Adipocyte (in vitro differentiated cells): ENCODE measurements around the gene CLEC20A.

Source experiments
- DNase-seq: peaks from one replicate; pipeline ENCODE4 v3.0.0-alpha.2; 2015; ENCODE audit warnings: low read depth
- H3K27me3 ChIP-seq: replicated peaks from 2 replicates; pipeline ENCODE4 v1.7.0; 2013; ENCODE audit warnings: mild to moderate bottlenecking, low read length, moderate library complexity; ENCODE audit not compliant: control insufficient read depth, insufficient read depth
- H3K36me3 ChIP-seq: 2 replicates; pipeline ENCODE4 v1.7.0; 2013; ENCODE audit warnings: low read length, mild to moderate bottlenecking, moderate library complexity; ENCODE audit not compliant: control insufficient read depth, insufficient read depth, severe bottlenecking
- H3K4me1 ChIP-seq: 2 replicates; pipeline ENCODE4 v1.7.0; 2013; ENCODE audit warnings: mild to moderate bottlenecking, low read length, moderate library complexity; ENCODE audit not compliant: control insufficient read depth, insufficient read depth
- H3K4me3 ChIP-seq: 2 replicates; pipeline ENCODE4 v1.7.0; 2013; ENCODE audit warnings: mild to moderate bottlenecking, low read length, moderate library complexity
- H3K9ac ChIP-seq: 2 replicates; pipeline ENCODE4 v1.7.0; 2013; ENCODE audit warnings: mild to moderate bottlenecking, low read length, moderate library complexity
- H3K9me3 ChIP-seq: 2 replicates; pipeline ENCODE4 v1.7.0; 2013; ENCODE audit warnings: mild to moderate bottlenecking, low read length, moderate library complexity; ENCODE audit not compliant: control insufficient read depth

Gene CLEC20A

GRCh38 chr1:178497903-178498478 lies 1.2 kb upstream of the CLEC20A start:
- Histone ChIP-seq H3K27me3 (peaks cover 5% of the 10 kb centered on the region), H3K36me3 (no peaks in the 10 kb centered on the region), H3K4me3 (no peak overlapping the region), H3K9me3 (no peaks in the 10 kb centered on the region), H3K9ac (no peak overlapping the region), H3K4me1 (peaks cover 6% of the 10 kb centered on the region)
- DNase-seq: no peak

- Histone ChIP-seq H3K9ac (no peak overlapping the region), H3K36me3 (no peaks in the 10 kb centered on the region), H3K4me1 (peaks cover 6% of the 10 kb centered on the region), H3K4me3 (no peak overlapping the region), H3K27me3 (peaks cover 7% of the 10 kb centered on the region), H3K9me3 (no peaks in the 10 kb centered on the region)
- no peak for DNase-seq
These were observed 889 bp downstream of the CLEC20A start for GRCh38 chr1:178495741-178496409.

GRCh38 chr1:178495158-178495557 lies 1.6 kb downstream of the CLEC20A start:
- Histone ChIP-seq H3K36me3 (no peaks in the 10 kb centered on the region), H3K4me3 (no peak overlapping the region), H3K27me3 (peaks cover 7% of the 10 kb centered on the region), H3K4me1 (peaks cover 2% of the 10 kb centered on the region), H3K9me3 (no peaks in the 10 kb centered on the region), H3K9ac (no peak overlapping the region)
- DNase-seq: no peak

- no peak overlapping the region for H3K9ac ChIP-seq
- H3K4me3 ChIP-seq: no peak overlapping the region
- no peaks in the 10 kb centered on the region for H3K9me3 ChIP-seq
- peaks cover 7% of the 10 kb centered on the region for H3K27me3 ChIP-seq
- DNase-seq: no peak
- no peaks in the 10 kb centered on the region for H3K36me3 ChIP-seq
- H3K4me1 ChIP-seq: no peaks in the 10 kb centered on the region
These were observed 2.2 kb downstream of the CLEC20A start for GRCh38 chr1:178494569-178494971.

- Histone ChIP-seq H3K4me3 (no peak overlapping the region), H3K9ac (no peak overlapping the region), H3K27me3 (peaks cover 7% of the 10 kb centered on the region), H3K9me3 (no peaks in the 10 kb centered on the region), H3K4me1 (no peaks in the 10 kb centered on the region), H3K36me3 (no peaks in the 10 kb centered on the region)
- DNase-seq: no peak
These were observed 3.4 kb downstream of the CLEC20A start for GRCh38 chr1:178493301-178493741.

- H3K36me3 ChIP-seq: no peaks in the 10 kb centered on the region
- H3K9me3 ChIP-seq: no peaks in the 10 kb centered on the region
These were observed 4.4 kb downstream of the CLEC20A start for GRCh38 chr1:178492341-178492740.

GRCh38 chr1:178491721-178492120 lies 5.0 kb downstream of the CLEC20A start:
- H3K4me3 ChIP-seq: no peak overlapping the region
- DNase-seq: no peak
- no peaks in the 10 kb centered on the region for H3K36me3 ChIP-seq
- H3K27me3 ChIP-seq: peaks cover 7% of the 10 kb centered on the region
- H3K4me1 ChIP-seq: no peaks in the 10 kb centered on the region
- H3K9ac ChIP-seq: no peak overlapping the region
- no peaks in the 10 kb centered on the region for H3K9me3 ChIP-seq

More at GRCh38 chr1:178492341-178492740, 4.4 kb downstream of the CLEC20A start:
- Histone ChIP-seq H3K4me1 (no peaks in the 10 kb centered on the region), H3K9ac (no peak overlapping the region), H3K4me3 (no peak overlapping the region), H3K27me3 (peaks cover 7% of the 10 kb centered on the region)
- DNase-seq: no peak

GRCh38 chr1:178490967-178491366 lies 5.8 kb downstream of the CLEC20A start:
- Histone ChIP-seq H3K4me3 (no peak overlapping the region), H3K36me3 (no peaks in the 10 kb centered on the region), H3K4me1 (peaks cover 4% of the 10 kb centered on the region), H3K27me3 (peaks cover 7% of the 10 kb centered on the region), H3K9ac (no peak overlapping the region), H3K9me3 (no peaks in the 10 kb centered on the region)
- no peak for DNase-seq

GRCh38 chr1:178490136-178490535 lies 6.6 kb downstream of the CLEC20A start:
- no peak for DNase-seq
- Histone ChIP-seq H3K36me3 (no peaks in the 10 kb centered on the region), H3K27me3 (peaks cover 7% of the 10 kb centered on the region), H3K9me3 (no peaks in the 10 kb centered on the region), H3K4me1 (peaks cover 10% of the 10 kb centered on the region), H3K9ac (no peak overlapping the region), H3K4me3 (no peak overlapping the region)

GRCh38 chr1:178489399-178489798 lies 7.4 kb downstream of the CLEC20A start:
- no peak for DNase-seq
- Histone ChIP-seq H3K9ac (no peak overlapping the region), H3K36me3 (no peaks in the 10 kb centered on the region), H3K4me1 (peaks cover 14% of the 10 kb centered on the region), H3K4me3 (no peak overlapping the region), H3K9me3 (no peaks in the 10 kb centered on the region), H3K27me3 (peaks cover 7% of the 10 kb centered on the region)

GRCh38 chr1:178488393-178488792 lies 8.4 kb downstream of the CLEC20A start:
- Histone ChIP-seq H3K36me3 (no peaks in the 10 kb centered on the region), H3K4me1 (peaks cover 14% of the 10 kb centered on the region), H3K4me3 (no peak overlapping the region), H3K9ac (no peak overlapping the region), H3K27me3 (peaks cover 6% of the 10 kb centered on the region), H3K9me3 (no peaks in the 10 kb centered on the region)
- DNase-seq: no peak
